Trophoblast cell (in vitro differentiated cells and primary cell): ENCODE results near the gene GRK1.

Experiments used
- DNase-seq, 2 donors: peaks; one replicate each; pipeline ENCODE4 v3.0.0-alpha.2; 2016
- H2AFZ ChIP-seq: 2 replicates; pipeline ENCODE4 v1.6.1; 2013; ENCODE audit warnings: low read length, moderate library complexity, mild to moderate bottlenecking; ENCODE audit not compliant: insufficient read depth, poor library complexity
- H2AK5ac ChIP-seq: 2 replicates; pipeline ENCODE4 v1.6.1; 2013; ENCODE audit warnings: mild to moderate bottlenecking, low read length
- H2BK120ac ChIP-seq: 2 replicates; pipeline ENCODE4 v1.6.1; 2013; ENCODE audit warnings: low read length, mild to moderate bottlenecking, moderate library complexity; ENCODE audit not compliant: insufficient read depth, poor library complexity
- H2BK12ac ChIP-seq: 2 replicates; pipeline ENCODE4 v1.6.1; 2013; ENCODE audit warnings: mild to moderate bottlenecking, low read length, moderate library complexity
- H2BK5ac ChIP-seq: 2 replicates; pipeline ENCODE4 v1.6.1; 2013; ENCODE audit warnings: low read length, low read depth, moderate library complexity, mild to moderate bottlenecking; ENCODE audit not compliant: poor library complexity
- H3K14ac ChIP-seq: 2 replicates; pipeline ENCODE4 v1.6.1; 2013; ENCODE audit warnings: mild to moderate bottlenecking, low read length
- H3K18ac ChIP-seq: 2 replicates; pipeline ENCODE4 v1.6.1; 2013; ENCODE audit warnings: mild to moderate bottlenecking, low read length
- H3K23ac ChIP-seq: 2 replicates; pipeline ENCODE4 v1.6.1; 2013; ENCODE audit warnings: low read length
- H3K27ac ChIP-seq: 2 replicates; pipeline ENCODE4 v1.5.1; 2013; ENCODE audit warnings: low read depth, mild to moderate bottlenecking, inconsistent platforms, low read length, moderate library complexity
- H3K27me3 ChIP-seq: 2 replicates; pipeline ENCODE4 v1.6.1; 2013; ENCODE audit warnings: inconsistent platforms, mild to moderate bottlenecking, low read length, moderate library complexity; ENCODE audit not compliant: insufficient read depth
- H3K36me3 ChIP-seq, 2 experiments: 1 replicate in 1 of 2; 2 replicates in 1 of 2; pipeline ENCODE4 v1.6.1; 2013; ENCODE audit warnings: low read length in 2 of 2, mild to moderate bottlenecking in 2 of 2, moderate library complexity in 1 of 2; ENCODE audit not compliant: insufficient read depth in 2 of 2, control insufficient read depth in 1 of 2
- H3K4ac ChIP-seq: 2 replicates; pipeline ENCODE4 v1.6.1; 2013; ENCODE audit warnings: low read depth, mild to moderate bottlenecking, low read length, moderate library complexity
- H3K4me1 ChIP-seq, 2 experiments: 1 replicate in 1 of 2; 2 replicates in 1 of 2; pipeline ENCODE4 v1.6.1; 2013; ENCODE audit warnings: low read length in 2 of 2, mild to moderate bottlenecking in 2 of 2, moderate library complexity in 1 of 2; ENCODE audit not compliant: insufficient read depth in 2 of 2, control insufficient read depth in 1 of 2
- H3K4me2 ChIP-seq: 2 replicates; pipeline ENCODE4 v1.6.1; 2013; ENCODE audit warnings: inconsistent platforms, mild to moderate bottlenecking, low read length, moderate library complexity
- H3K4me3 ChIP-seq: 2 replicates; pipeline ENCODE4 v1.5.1; 2013; ENCODE audit warnings: mild to moderate bottlenecking, low read depth, low read length, inconsistent platforms
- H3K79me1 ChIP-seq: one replicate; pipeline ENCODE4 v1.6.1; 2013; ENCODE audit warnings: low read length
- H3K79me2 ChIP-seq: 2 replicates; pipeline ENCODE4 v1.6.1; 2013; ENCODE audit warnings: low read length, mild to moderate bottlenecking; ENCODE audit not compliant: control insufficient read depth, insufficient read depth, poor library complexity
- H3K9ac ChIP-seq: 2 replicates; pipeline ENCODE4 v1.6.1; 2013; ENCODE audit warnings: mild to moderate bottlenecking, low read length
- H3K9me3 ChIP-seq: 2 replicates; pipeline ENCODE4 v1.6.1; 2013; ENCODE audit warnings: low read depth, mild to moderate bottlenecking, control low read depth, inconsistent platforms, low read length; ENCODE audit not compliant: insufficient read depth
- H4K12ac ChIP-seq: 2 replicates; pipeline ENCODE4 v1.6.1; 2013; ENCODE audit warnings: low read depth, mild to moderate bottlenecking, low read length, moderate library complexity
- H4K8ac ChIP-seq: 2 replicates; pipeline ENCODE4 v1.6.1; 2013; ENCODE audit warnings: low read depth, mild to moderate bottlenecking, low read length, moderate library complexity
- H4K91ac ChIP-seq: one replicate; pipeline ENCODE4 v1.6.1; 2013; ENCODE audit warnings: low read depth, mild to moderate bottlenecking, low read length, moderate library complexity
- WGBS: extraction: QIAGEN DNeasy Blood & Tissue Kit; methylation state at CpG from one replicate; pipeline ENCODE4 v1.1.7; 2013; ENCODE audit warnings: missing lambda C conversion rate; ENCODE audit not compliant: insufficient read length, insufficient coverage; ENCODE audit errors: extremely low coverage; 5-methylcytosine and 5-hydroxymethylcytosine counted together

Gene GRK1

DNA sequence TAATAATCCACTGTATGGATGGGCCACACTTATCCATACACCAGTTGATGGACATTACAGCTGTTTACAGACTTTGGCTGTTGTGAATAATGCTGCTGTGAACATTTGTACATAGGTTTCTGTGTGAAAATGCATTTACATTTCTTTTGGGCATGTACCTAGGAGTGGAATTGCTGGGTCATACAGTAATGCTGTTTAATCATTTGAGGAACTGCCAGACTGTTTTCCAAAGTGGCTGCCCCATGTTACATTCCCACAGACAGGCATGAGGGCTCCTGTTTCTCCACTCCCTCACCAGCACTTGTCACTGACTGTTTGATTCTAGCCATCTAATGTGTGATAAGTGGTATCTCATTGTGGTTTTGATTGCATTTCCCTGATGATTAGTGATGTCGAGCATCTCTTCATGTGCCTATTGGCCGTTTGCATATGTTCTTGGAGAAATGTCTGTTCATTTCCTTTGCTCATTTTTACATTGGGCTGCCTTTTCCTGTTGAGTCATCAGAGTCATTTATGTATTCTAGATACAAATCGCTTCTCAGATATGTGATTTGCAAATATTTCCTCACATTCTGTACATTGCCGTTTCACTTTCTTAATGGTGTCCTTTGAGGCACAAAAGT is 104.8 kb downstream of the GRK1 start:
- Histone ChIP-seq H3K27me3 (no peaks in the 10 kb centered on the region), H2BK5ac (no peak overlapping the region), H3K4me3 (no peak overlapping the region), H2AFZ (no peak overlapping the region), H3K79me1 (no peaks in the 10 kb centered on the region), H3K4me1 (no peaks in the 10 kb centered on the region), H3K4ac (no peak overlapping the region), H3K14ac (no peak overlapping the region), H3K27ac (no peak overlapping the region), H2AK5ac (no peak overlapping the region), H3K18ac (no peak overlapping the region), H3K9me3 (peaks cover 3% of the 10 kb centered on the region), H3K79me2 (no peaks in the 10 kb centered on the region), H4K91ac (no peak overlapping the region), H2BK12ac (no peak overlapping the region), H2BK120ac (no peak overlapping the region), H3K4me2 (no peak overlapping the region), H4K12ac (no peak overlapping the region), H3K9ac (no peak overlapping the region), H3K36me3 (no peaks in the 10 kb centered on the region), H4K8ac (no peak overlapping the region), H3K23ac (no peak overlapping the region)
- DNase-seq: no peak
- no CpG with 5 or more reads among the region's 4 CpGs for WGBS

DNA sequence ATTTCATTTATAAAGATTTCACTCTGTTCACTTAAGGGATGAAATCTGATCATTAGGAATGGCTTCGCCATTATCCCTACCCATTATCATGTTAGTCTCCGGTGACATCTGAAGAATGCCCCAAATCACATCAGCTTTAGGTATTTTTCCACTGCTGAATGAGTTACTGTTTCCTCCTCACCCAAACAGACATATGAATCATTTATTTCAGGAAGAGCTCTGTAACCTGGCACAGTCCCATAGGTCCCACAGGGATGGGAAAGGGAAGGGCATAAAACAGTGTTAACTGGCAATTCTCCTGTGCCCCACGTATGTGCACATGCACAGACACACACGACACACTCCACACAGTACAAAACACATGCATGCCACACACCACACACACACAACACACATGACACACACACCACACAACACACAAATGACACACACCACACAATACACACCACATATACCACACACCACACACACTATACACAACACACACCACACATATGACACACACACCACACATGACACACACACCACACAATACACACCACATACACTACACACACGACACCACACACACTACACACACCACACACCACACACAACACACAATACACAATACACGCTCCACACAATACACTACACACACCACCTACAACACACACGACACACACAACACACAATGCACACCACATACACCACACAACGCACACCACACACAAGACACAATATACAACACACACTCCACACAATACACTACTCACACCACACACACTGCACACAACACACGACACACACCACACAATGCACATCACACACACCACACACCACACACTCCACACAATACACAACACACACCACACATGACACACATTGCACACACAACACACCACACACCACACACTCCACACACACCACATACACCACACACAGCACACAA is 107.4 kb downstream of the GRK1 start:
- Histone ChIP-seq H3K14ac (no peak overlapping the region), H3K23ac (peak overlapping the region; percentile 74), H3K9ac (no peak overlapping the region), H2BK120ac (no peak overlapping the region), H3K4me3 (peak overlapping the region; percentile 42), H3K79me2 (no peaks in the 10 kb centered on the region), H4K8ac (no peak overlapping the region), H2BK5ac (no peak overlapping the region), H3K27me3 (no peaks in the 10 kb centered on the region), H3K9me3 (peaks cover 3% of the 10 kb centered on the region), H4K12ac (no peak overlapping the region), H3K27ac (no peak overlapping the region), H2BK12ac (no peak overlapping the region), H2AK5ac (no peak overlapping the region), H3K4me1 (no peaks in the 10 kb centered on the region), H3K79me1 (no peaks in the 10 kb centered on the region), H3K4me2 (no peak overlapping the region), H3K18ac (no peak overlapping the region), H3K36me3 (no peaks in the 10 kb centered on the region), H2AFZ (no peak overlapping the region), H4K91ac (no peak overlapping the region), H3K4ac (no peak overlapping the region)
- no peak for DNase-seq
- WGBS: 100% methylated on average over 4 of the region's 9 CpGs

DNA sequence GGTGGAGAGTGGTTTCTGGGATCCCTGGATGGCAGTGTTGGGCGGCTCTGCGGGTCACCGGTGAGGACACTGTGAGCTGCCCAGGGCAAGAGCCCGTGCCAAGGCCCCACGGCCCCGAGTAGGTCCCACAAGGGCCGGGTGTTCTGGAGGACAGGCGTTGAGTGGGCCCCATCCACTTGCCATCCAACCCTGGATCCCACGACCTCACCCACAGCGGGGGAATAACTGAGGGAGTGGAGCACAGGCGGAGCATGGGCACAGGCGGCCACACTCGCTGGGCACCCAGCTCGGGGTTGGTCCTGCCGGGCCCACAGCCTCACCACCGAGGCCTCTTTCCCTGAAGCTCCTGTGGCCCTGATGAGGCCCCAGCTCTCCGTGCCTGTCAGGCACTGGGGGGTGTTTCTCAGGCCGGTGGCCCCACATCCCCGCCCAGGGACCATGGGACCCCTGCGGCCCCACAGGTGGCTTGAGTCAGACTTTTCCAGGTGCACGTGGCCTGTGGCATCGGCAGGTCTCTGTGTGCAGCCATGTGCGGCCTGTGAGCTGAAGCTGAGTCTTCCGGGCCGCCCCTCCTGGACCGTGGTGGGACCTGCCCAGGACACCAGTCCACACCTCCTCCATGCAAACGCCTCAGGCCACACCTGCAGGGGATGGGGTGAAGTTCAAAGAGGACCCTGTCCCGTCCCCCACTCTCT is 108.6 kb downstream of the GRK1 start:
- Histone ChIP-seq H3K79me2 (no peaks in the 10 kb centered on the region), H4K12ac (no peak overlapping the region), H3K27ac (no peak overlapping the region), H2AK5ac (no peak overlapping the region), H4K91ac (no peak overlapping the region), H2BK5ac (no peak overlapping the region), H3K23ac (no peak overlapping the region), H3K18ac (no peak overlapping the region), H3K36me3 (no peaks in the 10 kb centered on the region), H3K9ac (no peak overlapping the region), H3K9me3 (peaks cover 3% of the 10 kb centered on the region), H3K27me3 (no peaks in the 10 kb centered on the region), H3K4me2 (no peak overlapping the region), H2BK120ac (no peak overlapping the region), H2AFZ (no peak overlapping the region), H4K8ac (no peak overlapping the region), H3K79me1 (no peaks in the 10 kb centered on the region), H2BK12ac (no peak overlapping the region), H3K14ac (no peak overlapping the region), H3K4ac (no peak overlapping the region), H3K4me3 (no peak overlapping the region), H3K4me1 (no peaks in the 10 kb centered on the region)
- DNase-seq: no peak
- no CpG with 5 or more reads among the region's 28 CpGs for WGBS

DNA sequence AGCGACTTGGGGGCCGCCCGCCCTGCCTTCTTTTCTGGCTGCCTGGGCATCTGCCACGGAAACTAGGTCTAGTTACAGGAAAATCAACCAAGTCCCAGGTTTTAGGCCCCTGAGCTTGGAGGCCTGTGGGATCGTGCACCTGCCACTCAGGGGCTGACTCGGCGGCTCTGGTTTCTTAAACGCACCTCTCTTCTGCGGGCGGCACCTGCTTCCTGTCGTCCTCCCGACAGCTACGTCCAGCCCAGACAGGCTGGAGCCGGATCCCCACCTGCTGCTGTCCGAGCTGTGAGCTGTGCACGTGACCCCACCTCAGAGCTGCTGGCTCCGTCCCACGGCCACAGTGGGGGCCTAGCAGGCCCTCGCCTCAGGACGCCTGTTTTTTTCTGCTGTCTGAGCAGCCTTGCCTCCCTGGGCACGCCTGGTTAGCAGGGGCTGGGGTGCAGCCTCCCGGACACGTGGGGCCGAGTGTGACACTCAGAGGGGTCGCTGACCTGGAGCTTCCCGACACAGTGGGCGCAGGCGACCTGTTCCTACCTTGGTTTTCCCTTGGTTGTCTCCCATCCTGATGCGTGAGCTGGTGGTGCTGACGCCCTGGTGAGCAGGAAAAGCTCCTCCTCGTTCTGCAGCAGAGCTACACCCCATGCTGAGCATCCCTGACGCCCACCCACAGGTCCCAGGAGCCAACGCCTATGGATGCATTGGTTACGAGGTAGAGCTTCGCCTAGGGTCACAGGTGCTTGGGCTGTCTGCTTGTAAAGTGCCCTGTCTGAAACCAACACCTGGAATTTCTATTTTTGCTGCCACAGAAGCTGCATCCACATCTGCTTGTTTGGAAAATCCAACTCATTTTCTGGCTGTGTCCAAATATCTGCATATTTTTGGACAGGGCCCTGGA is 109.5 kb downstream of the GRK1 start:
- no peaks in the 10 kb centered on the region for H3K79me2 ChIP-seq
- no peak overlapping the region for H4K91ac ChIP-seq
- H2BK5ac ChIP-seq: no peak overlapping the region
- no peaks in the 10 kb centered on the region for H3K27me3 ChIP-seq
- DNase-seq: no peak
- H4K12ac ChIP-seq: no peak overlapping the region
- H4K8ac ChIP-seq: no peak overlapping the region
- H3K4me2 ChIP-seq: no peak overlapping the region
- no peak overlapping the region for H3K23ac ChIP-seq
- H3K4me1 ChIP-seq: no peaks in the 10 kb centered on the region
- no peak overlapping the region for H2AFZ ChIP-seq
- H3K9ac ChIP-seq: no peak overlapping the region
- H3K36me3 ChIP-seq: no peaks in the 10 kb centered on the region
- H3K79me1 ChIP-seq: no peaks in the 10 kb centered on the region
- H3K27ac ChIP-seq: no peak overlapping the region
- H3K18ac ChIP-seq: no peak overlapping the region
- WGBS: no CpG with 5 or more reads among the region's 35 CpGs
- H2BK12ac ChIP-seq: no peak overlapping the region
- no peak overlapping the region for H2BK120ac ChIP-seq
- no peak overlapping the region for H3K4me3 ChIP-seq
- H2AK5ac ChIP-seq: no peak overlapping the region
- H3K4ac ChIP-seq: no peak overlapping the region
- H3K14ac ChIP-seq: no peak overlapping the region
- H3K9me3 ChIP-seq: peaks cover 3% of the 10 kb centered on the region
